Measurements from ENCODE around the gene SIPA1L2. TPM values are rescaled to one million over a fixed set of nuclear protein-coding genes. Genes with fewer than 3 reads are reported as not detected.

SIPA1L2 gene
- total and polyA plus RNA-seq, 2 of the 13 experiments (the other 11 are each of a cell fraction or from before 2014, with no cell fraction given) = 0.03 TPM; not detected in 1

DNA sequence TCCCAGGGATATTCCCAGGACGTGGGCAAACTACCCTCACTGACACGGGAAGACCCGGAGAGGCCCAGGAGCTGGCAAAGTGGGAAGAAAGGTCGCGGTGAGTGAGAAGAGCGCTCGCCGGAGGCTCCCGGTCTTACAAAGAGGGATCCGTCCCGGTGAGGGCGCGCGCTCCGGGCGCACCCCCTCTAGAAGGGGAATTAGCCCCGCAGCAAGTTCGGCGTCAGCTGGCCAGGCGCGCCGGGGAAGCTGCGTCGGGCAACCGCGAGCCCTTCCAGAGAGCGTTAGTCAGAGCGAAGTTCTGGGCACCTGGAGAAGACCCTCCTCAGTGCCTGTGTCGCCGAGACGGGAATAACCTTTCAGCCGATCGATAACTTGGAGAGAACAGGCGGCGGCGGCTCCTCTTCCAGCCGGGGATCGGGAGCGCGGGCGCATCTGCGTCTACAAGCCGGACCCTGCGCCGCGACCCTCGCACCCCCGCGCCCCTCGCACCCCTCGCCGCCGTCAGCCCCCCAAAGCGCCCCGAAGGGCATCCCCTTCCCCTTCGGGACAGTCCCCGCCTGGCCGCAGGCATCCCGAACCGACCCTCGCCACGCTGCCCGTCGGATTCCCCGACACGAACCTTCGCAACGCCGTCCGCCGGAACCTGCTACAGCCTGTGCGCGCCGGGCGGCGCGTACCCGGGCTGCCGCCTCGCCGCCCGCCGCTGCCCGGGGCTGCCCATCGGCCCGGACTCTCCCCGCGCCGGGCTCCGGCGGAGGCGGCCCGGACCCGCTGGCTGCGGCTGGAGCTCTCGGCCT lies 485 bp downstream of the SIPA1L2 start:
- intact Hi-C loops (cut with micrococcal nuclease; ENCODE audit: unreplicated experiment) (loop anchor here (1.0 to 10.0 kb wide), 3 partner anchors 325 to 765 kb away; partner anchors contain the start of gene NTPCR), in situ Hi-C loops (cut with HindIII; ENCODE audit: extremely low pct_ligation_motif_present, low pct_unique_long_range_greater_than_20kb) (loop anchor here (5.0 kb wide), 1 partner anchor 608 kb away; no protein-coding TSS in a partner anchor)
- TF ChIP-seq ONECUT2 (CRISPR knock-in tag; IDR thresholded peaks at IDR 0.05) = peak; percentile 64
- TF ChIP-seq EZH2 (conservative IDR thresholded peaks at IDR 0.05; ENCODE audit: low read depth, low read length) = 0 out of 2 replicates have a peak, but pooled peaks have one; percentile 68
- TF ChIP-seq CAMTA2 (CRISPR knock-in tag; IDR thresholded peaks at IDR 0.05; ENCODE audit: borderline replicate concordance) = no peak
- TF ChIP-seq HCFC1 (IDR thresholded peaks at IDR 0.05; ENCODE audit: low read depth, low read length) = no peak
- TF ChIP-seq ZNF800 (CRISPR knock-in tag; IDR thresholded peaks at IDR 0.05) = peak; percentile 81; the same call in 1 of the 2 replicates
- TF ChIP-seq NR1H2 (CRISPR knock-in tag; IDR thresholded peaks at IDR 0.05; ENCODE audit: borderline replicate concordance, low read depth) = no peak
- TF ChIP-seq, protein P1, sequence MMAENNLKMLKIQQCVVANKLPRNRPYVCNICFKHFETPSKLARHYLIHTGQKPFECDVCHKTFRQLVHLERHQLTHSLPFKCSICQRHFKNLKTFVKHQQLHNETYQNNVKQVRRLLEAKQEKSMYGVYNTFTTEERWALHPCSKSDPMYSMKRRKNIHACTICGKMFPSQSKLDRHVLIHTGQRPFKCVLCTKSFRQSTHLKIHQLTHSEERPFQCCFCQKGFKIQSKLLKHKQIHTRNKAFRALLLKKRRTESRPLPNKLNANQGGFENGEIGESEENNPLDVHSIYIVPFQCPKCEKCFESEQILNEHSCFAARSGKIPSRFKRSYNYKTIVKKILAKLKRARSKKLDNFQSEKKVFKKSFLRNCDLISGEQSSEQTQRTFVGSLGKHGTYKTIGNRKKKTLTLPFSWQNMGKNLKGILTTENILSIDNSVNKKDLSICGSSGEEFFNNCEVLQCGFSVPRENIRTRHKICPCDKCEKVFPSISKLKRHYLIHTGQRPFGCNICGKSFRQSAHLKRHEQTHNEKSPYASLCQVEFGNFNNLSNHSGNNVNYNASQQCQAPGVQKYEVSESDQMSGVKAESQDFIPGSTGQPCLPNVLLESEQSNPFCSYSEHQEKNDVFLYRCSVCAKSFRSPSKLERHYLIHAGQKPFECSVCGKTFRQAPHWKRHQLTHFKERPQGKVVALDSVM (CRISPR knock-in tag; IDR thresholded peaks at IDR 0.05) = no peak
- TF ChIP-seq ZNF777 (CRISPR knock-in tag; IDR thresholded peaks at IDR 0.05) = peak; percentile 10; the same call in 1 of the 2 replicates
- H3K4me3 ChIP-seq (replicated peaks in 1 of 3; ENCODE audit: insufficient read depth in 1 of 3, low read depth in 2 of 3, low read length in 3 of 3) = peak overlapping the region in 2 of 3 experiments; percentile 50 to 63; a peak in 3 of 6 replicates
- H3K4me1 ChIP-seq (ENCODE audit: insufficient read depth, low read length) = no peaks in the 10 kb centered on the region
- H3K27me3 ChIP-seq (ENCODE audit: control insufficient read depth in 1 of 2, insufficient read depth in 2 of 2, low read length in 2 of 2) = peaks cover 5 to 54% of the 10 kb centered on the region in 2 experiments; a peak in 4 of 5 replicates
- H2AFZ ChIP-seq (ENCODE audit: low read length) = no peak overlapping the region
- no peaks in the 10 kb centered on the region for H3K79me2 ChIP-seq (ENCODE audit: insufficient read depth, low read length)
- 5% methylated on average over 8 of the region's 96 CpGs for WGBS (ENCODE audit: low lambda C conversion rate)
- H4K20me1 ChIP-seq (ENCODE audit: insufficient read depth, low read length) = no peaks in the 10 kb centered on the region
- H3K27ac ChIP-seq (ENCODE audit: extremely low read length, insufficient read depth, low read length) = no peak overlapping the region
- no peak for FAIRE-seq
- ChIA-PET CTCF (ENCODE audit: low intra/inter-chr PET ratio, low total read pairs) (no interaction called here), POLR2A (no interaction called here)
- H3K4me2 ChIP-seq (ENCODE audit: low read depth, low read length) = peak overlapping the region; percentile 60
- BruUV-seq (replicated peaks) = no TSS peak
- H3K9me3 ChIP-seq (ENCODE audit: low read length) = no peaks in the 10 kb centered on the region
- H3K36me3 ChIP-seq (replicated peaks in 1 of 2; ENCODE audit: control insufficient read depth in 1 of 2, insufficient read depth in 2 of 2, low read length in 2 of 2) = no peaks in the 10 kb centered on the region
- no peak overlapping the region for H3K9ac ChIP-seq (ENCODE audit: insufficient read depth, low read depth, low read length)
- DNase-seq (ENCODE audit: low spot score) = no peak
- peak; percentile 58 for ATAC-seq
